H1 (cell line): ENCODE results near the gene ATP5ME. TPM values are rescaled to one million over a fixed set of nuclear protein-coding genes. Genes with fewer than 3 reads are reported as not detected.

ENCODE experiments used
- CTCF ChIA-PET: fragments of 300-600 bp; sonication (Branson Sonifier 250); formaldehyde crosslinking; loops from one replicate; lab custom pipeline; 2021; ENCODE audit not compliant: partially characterized antibody; lab: Charles Lee
- POLR2A ChIA-PET: fragments of 300-600 bp; sonication (Branson Sonifier 250); formaldehyde crosslinking; loops from one replicate; lab custom pipeline; 2021; ENCODE audit warnings: inconsistent platforms; ENCODE audit not compliant: partially characterized antibody; lab: Charles Lee
- DNase-seq, 2 experiments: peaks; one replicate each; pipeline versions ENCODE4 v3.0.0 to v3.0.0-alpha.2; 2010 to 2022; ENCODE audit warnings: low spot score in 2 of 2, low read depth in 1 of 2, mixed read lengths in 1 of 2
- FAIRE-seq: peaks from 2 replicates; lab custom pipeline; 2011; peaks lifted over from hg19 to GRCh38; lab: Jason Lieb, UNC
- H2AFZ ChIP-seq: 2 replicates; pipeline ENCODE4 v1.8.1; 2012; ENCODE audit warnings: low read length, inconsistent platforms
- H2AK5ac ChIP-seq: 2 replicates; pipeline ENCODE4 v1.6.1; 2013; ENCODE audit warnings: low read depth, low read length
- H2BK120ac ChIP-seq: replicated peaks from 2 replicates; pipeline ENCODE3; 2013; ENCODE audit warnings: low read depth, low read length, inconsistent platforms
- H2BK12ac ChIP-seq: 2 replicates; pipeline ENCODE4 v1.6.1; 2013; ENCODE audit warnings: low read depth, low read length
- H2BK15ac ChIP-seq: 2 replicates; pipeline ENCODE4 v1.6.1; 2013; ENCODE audit warnings: low read length
- H2BK20ac ChIP-seq: 2 replicates; pipeline ENCODE4 v1.6.1; 2013; ENCODE audit warnings: low read length
- H2BK5ac ChIP-seq: 2 replicates; pipeline ENCODE4 v1.6.1; 2013; ENCODE audit warnings: low read depth, low read length
- H3K14ac ChIP-seq: 2 replicates; pipeline ENCODE4 v1.6.1; 2013; ENCODE audit warnings: inconsistent platforms; ENCODE audit not compliant: insufficient read length
- H3K18ac ChIP-seq: 2 replicates; pipeline ENCODE4 v1.6.1; 2013; ENCODE audit warnings: low read length; ENCODE audit errors: extremely low read depth
- H3K23ac ChIP-seq: 2 replicates; pipeline ENCODE4 v1.6.1; 2013; ENCODE audit warnings: inconsistent platforms; ENCODE audit not compliant: insufficient read length
- H3K23me2 ChIP-seq: 2 replicates; pipeline ENCODE4 v1.6.1; 2013; ENCODE audit warnings: low read depth, low read length
- H3K27ac ChIP-seq: 2 replicates; pipeline ENCODE4 v1.6.1; 2011; ENCODE audit warnings: low read depth, low read length, inconsistent platforms
- H3K27me3 ChIP-seq, 4 experiments: replicated peaks in 1 of 4; 1 replicate in 1 of 4; 2 replicates in 3 of 4; pipeline versions ENCODE4 v1.6.1 to v1.8.1; 2011 to 2013; ENCODE audit warnings: low read length in 3 of 4, mild to moderate bottlenecking in 3 of 4, inconsistent platforms in 2 of 4, mixed read lengths in 2 of 4, moderate library complexity in 1 of 4; ENCODE audit not compliant: control insufficient read depth in 3 of 4, insufficient read depth in 3 of 4; ENCODE audit errors: extremely low read depth in 1 of 4
- H3K36me3 ChIP-seq, 4 experiments: 2 replicates each; pipeline versions ENCODE4 v1.6.1 to v1.8.1; 2011 to 2013; ENCODE audit warnings: mild to moderate bottlenecking in 4 of 4, low read length in 3 of 4, moderate library complexity in 2 of 4, control low read depth in 1 of 4, inconsistent platforms in 1 of 4; ENCODE audit not compliant: insufficient read depth in 4 of 4, control insufficient read depth in 2 of 4
- H3K4ac ChIP-seq: replicated peaks from 2 replicates; pipeline ENCODE3; 2013; ENCODE audit warnings: low read length, low read depth, mixed read lengths, inconsistent platforms; ENCODE audit not compliant: insufficient read length
- H3K4me1 ChIP-seq, 4 experiments: replicated peaks in 1 of 4; 1 replicate in 1 of 4; 2 replicates in 3 of 4; pipeline versions ENCODE4 v1.6.1 to v1.8.1; 2011 to 2013; ENCODE audit warnings: low read length in 3 of 4, inconsistent platforms in 2 of 4, mixed read lengths in 1 of 4; ENCODE audit not compliant: insufficient read depth in 4 of 4, control insufficient read depth in 3 of 4
- H3K4me2 ChIP-seq, 2 experiments: 2 replicates each; pipeline versions ENCODE4 v1.6.1 to v1.8.1; 2011 to 2013; ENCODE audit warnings: low read depth in 2 of 2, low read length in 2 of 2, control low read depth in 1 of 2, inconsistent platforms in 1 of 2, mild to moderate bottlenecking in 1 of 2; ENCODE audit not compliant: insufficient read depth in 1 of 2
- H3K4me3 ChIP-seq, 4 experiments: fragments of 200-600, 300-600 bp in 1 of 4; sonication (generic), shearing (Covaris generic), sonication (Bioruptor Twin) in 1 of 4; 2 replicates each; pipeline versions ENCODE4 v1.5.1 to v1.8.1; 2011 to 2016; ENCODE audit warnings: low read length in 4 of 4, low read depth in 3 of 4, control low read depth in 2 of 4, inconsistent platforms in 2 of 4, mild to moderate bottlenecking in 2 of 4, mixed read lengths in 1 of 4, moderate library complexity in 1 of 4; ENCODE audit not compliant: insufficient read depth in 2 of 4; ENCODE audit errors: extremely low read depth in 1 of 4
- H3K56ac ChIP-seq: replicated peaks from 2 replicates; pipeline ENCODE3; 2013; ENCODE audit warnings: low read depth, mild to moderate bottlenecking, mixed read lengths, low read length, inconsistent platforms; ENCODE audit not compliant: insufficient read length
- H3K79me1 ChIP-seq: 2 replicates; pipeline ENCODE4 v1.6.1; 2013; ENCODE audit warnings: low read depth, low read length, control low read depth
- H3K79me2 ChIP-seq, 2 experiments: 2 replicates each; pipeline versions ENCODE4 v1.6.1 to v1.8.1; 2012 to 2013; ENCODE audit warnings: low read length in 2 of 2, mild to moderate bottlenecking in 2 of 2, inconsistent platforms in 1 of 2; ENCODE audit not compliant: insufficient read depth in 2 of 2, control insufficient read depth in 1 of 2
- H3K9ac ChIP-seq, 4 experiments: replicated peaks in 1 of 4; 1 replicate in 1 of 4; 2 replicates in 3 of 4; pipeline versions ENCODE4 v1.6.1 to v1.8.1; 2011 to 2013; ENCODE audit warnings: low read depth in 3 of 4, low read length in 3 of 4, control low read depth in 2 of 4, mild to moderate bottlenecking in 2 of 4, moderate library complexity in 2 of 4, inconsistent platforms in 1 of 4; ENCODE audit errors: extremely low read depth in 1 of 4
- H3K9me3 ChIP-seq, 2 experiments: 2 replicates each; pipeline versions ENCODE4 v1.6.1 to v1.8.1; 2012 to 2013; ENCODE audit warnings: mild to moderate bottlenecking in 2 of 2, moderate library complexity in 2 of 2, control low read depth in 1 of 2, inconsistent platforms in 1 of 2, low read depth in 1 of 2, low read length in 1 of 2, mixed read lengths in 1 of 2; ENCODE audit not compliant: insufficient read depth in 2 of 2
- H4K20me1 ChIP-seq, 2 experiments: replicated peaks in 1 of 2; 2 replicates each; pipeline versions ENCODE3 to v1.8.1; 2011 to 2013; ENCODE audit warnings: inconsistent platforms in 2 of 2, low read length in 2 of 2, mild to moderate bottlenecking in 1 of 2; ENCODE audit not compliant: insufficient read depth in 2 of 2, control insufficient read depth in 1 of 2
- H4K5ac ChIP-seq: 2 replicates; pipeline ENCODE4 v1.6.1; 2013; ENCODE audit warnings: low read length, low read depth, mixed read lengths, inconsistent platforms; ENCODE audit not compliant: insufficient read length
- H4K8ac ChIP-seq: 2 replicates; pipeline ENCODE4 v1.8.0; 2013; ENCODE audit warnings: mild to moderate bottlenecking, moderate library complexity, low read length, inconsistent platforms; ENCODE audit not compliant: insufficient read depth; ENCODE audit errors: extremely low read depth
- H4K91ac ChIP-seq: replicated peaks from 2 replicates; pipeline ENCODE3; 2013; ENCODE audit warnings: low read length, mixed read lengths, inconsistent platforms; ENCODE audit not compliant: insufficient read length
- KDM5A ChIP-seq: fragments of 200-600 bp; IDR thresholded peaks from 2 replicates; pipeline ENCODE4 v1.7.1; 2012; ENCODE audit warnings: mild to moderate bottlenecking, low read length, inconsistent platforms, mixed read lengths
- WGBS, 2 experiments: shearing (Covaris generic) in 1 of 2; methylation state at CpG; one replicate each; pipeline versions ENCODE4 v1.1.6 to v1.1.7; 2013 to 2015; ENCODE audit warnings: low lambda C conversion rate in 2 of 2, mixed read lengths in 2 of 2, inconsistent platforms in 1 of 2, low coverage in 1 of 2, missing lambda C conversion rate in 1 of 2; ENCODE audit not compliant: insufficient replicate concordance in 2 of 2, insufficient coverage in 1 of 2, insufficient read length in 1 of 2; ENCODE audit errors: extremely low coverage in 1 of 2, missing lambda C conversion rate in 1 of 2; 5-methylcytosine and 5-hydroxymethylcytosine counted together
- polyA plus RNA-seq, 7 experiments: library from polyadenylated mRNA; depleted of rRNA in 3 of 7; stranded (reverse) in 5 of 7; unstranded in 2 of 7; fragments of >200 nt in 5 of 7; fragments of 200-250 nt in 2 of 7; gene quantifications; 1 replicate in 5 of 7; 2 replicates in 1 of 7; 4 replicates in 1 of 7; pipeline versions ENCODE4 v1.2.1 to v1.2.3, GENCODE V29; 2011 to 2013; ENCODE audit warnings: missing spikeins in 2 of 7, mixed read lengths in 2 of 7
- total RNA-seq: library from RNA; stranded (reverse); fragmentation: NEBNext Ultra II Directional; extraction: Animal tissue kit (Norgen Biotek cat#: 25700); gene quantifications from 2 replicates; pipeline ENCODE4 v1.2.1, GENCODE V29; 2021
- TF ChIP-seq, protein P1 (sequence below): IDR thresholded peaks from 2 replicates; pipeline ENCODE4 v1.6.1; 2012; ENCODE audit warnings: inconsistent platforms

ATP5ME gene
- total and polyA plus RNA-seq, 2 of the 8 experiments (the other 6 are each of a cell fraction or from before 2014, with no cell fraction given): 375 to 450 TPM

DNA sequence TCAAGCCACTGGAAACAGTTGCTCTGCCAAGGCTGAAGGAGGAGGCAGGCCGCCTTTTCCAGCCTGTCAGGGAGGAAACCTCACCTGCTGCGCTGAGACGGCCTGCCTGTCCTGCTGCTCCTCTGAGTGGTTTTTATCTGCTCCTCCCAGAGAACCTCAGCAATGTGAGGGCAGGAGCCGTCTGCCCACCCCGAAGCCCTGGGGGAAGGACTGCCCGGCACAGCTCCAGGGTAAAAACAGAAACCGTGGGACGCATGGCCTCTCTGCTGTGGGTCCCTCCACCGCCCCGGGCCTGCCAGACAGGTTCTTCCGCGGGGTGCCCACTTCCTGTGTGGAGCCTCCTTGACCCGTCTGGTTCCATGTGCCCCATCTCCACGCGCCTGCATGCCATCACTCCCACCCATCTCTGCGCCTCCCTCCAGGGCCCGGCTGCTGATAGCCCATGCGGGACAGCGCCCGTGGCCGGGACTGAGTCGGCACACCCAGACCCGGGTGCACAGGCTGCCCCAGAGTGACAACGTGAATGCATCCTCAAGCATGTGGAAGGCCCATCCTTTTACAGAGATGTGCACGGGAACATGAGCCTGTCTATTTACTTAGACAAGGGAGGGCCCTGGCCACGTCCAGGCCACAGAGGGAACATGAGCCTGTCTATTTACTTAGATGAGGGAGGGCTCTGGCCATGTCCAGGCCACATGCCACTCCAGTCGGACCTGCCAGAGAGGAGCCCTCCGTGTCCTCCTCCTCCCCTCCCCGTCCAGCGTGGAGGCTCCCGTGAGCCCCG, 18.9 kb upstream of the ATP5ME start:
- Histone ChIP-seq H2BK15ac (peak overlapping the region; percentile 95; the same call in 1 of the 2 replicates), H2AFZ (peak overlapping the region; percentile 28; the same call in 1 of the 2 replicates), H4K8ac (peak overlapping the region; percentile 59)
- FAIRE-seq: no peak
- TF ChIP-seq KDM5A: no peak
- TF ChIP-seq, protein P1, sequence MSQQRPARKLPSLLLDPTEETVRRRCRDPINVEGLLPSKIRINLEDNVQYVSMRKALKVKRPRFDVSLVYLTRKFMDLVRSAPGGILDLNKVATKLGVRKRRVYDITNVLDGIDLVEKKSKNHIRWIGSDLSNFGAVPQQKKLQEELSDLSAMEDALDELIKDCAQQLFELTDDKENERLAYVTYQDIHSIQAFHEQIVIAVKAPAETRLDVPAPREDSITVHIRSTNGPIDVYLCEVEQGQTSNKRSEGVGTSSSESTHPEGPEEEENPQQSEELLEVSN: peak; percentile 33; the same call in 1 of the 2 replicates
- TF ChIP-seq, all 59 proteins: peak for 1
- H3K23ac ChIP-seq: no peak overlapping the region
- no peak overlapping the region; the same call in 1 of the 2 replicates for H3K18ac ChIP-seq
- H3K23me2 ChIP-seq: peaks cover 8% of the 10 kb centered on the region; the same call in 1 of the 2 replicates
- no peaks in the 10 kb centered on the region for H3K36me3 ChIP-seq
- H4K91ac ChIP-seq: peak overlapping the region; percentile 62
- H3K14ac ChIP-seq: no peak overlapping the region
- peak overlapping the region; percentile 0; the same call in 1 of the 2 replicates for H2BK20ac ChIP-seq
- no peak overlapping the region for H3K4ac ChIP-seq
- no peak overlapping the region for H3K9ac ChIP-seq
- ChIA-PET POLR2A (interaction anchor here (0.7 to 1.7 kb wide), 2 partner anchors 15 to 27 kb away, joined by 3 to 5 read pairs; no protein-coding TSS in a partner anchor), CTCF (interaction anchor here (1.2 to 3.2 kb wide), 3 partner anchors 8 to 73 kb away, joined by 5 to 15 read pairs (median 7); no protein-coding TSS in a partner anchor)
- no peak overlapping the region for H2BK120ac ChIP-seq
- H3K79me2 ChIP-seq: no peaks in the 10 kb centered on the region
- no peak overlapping the region for H3K27ac ChIP-seq
- no peak overlapping the region for H3K56ac ChIP-seq
- H3K4me1 ChIP-seq: peaks cover 0 to 17% (median 8%) of the 10 kb centered on the region in 4 experiments; a peak in 6 of 7 replicates
- H3K4me3 ChIP-seq: no peak overlapping the region
- no peaks in the 10 kb centered on the region for H4K20me1 ChIP-seq
- peaks cover 0 to 4% (median 0%) of the 10 kb centered on the region in 4 experiments; a peak in 1 of 7 replicates for H3K27me3 ChIP-seq
- peak overlapping the region; percentile 30 for H2BK12ac ChIP-seq
- 84% methylated on average over 29 of the region's 32 CpGs; no CpG with 5 or more reads in 1 of the 2 experiments for WGBS, 2 experiments
- no peak overlapping the region for H3K4me2 ChIP-seq
- H3K9me3 ChIP-seq: no peaks in the 10 kb centered on the region
- H3K79me1 ChIP-seq: no peaks in the 10 kb centered on the region
- H2AK5ac ChIP-seq: no peak overlapping the region
- DNase-seq: no peak
- no peak overlapping the region; the same call in 1 of the 2 replicates for H2BK5ac ChIP-seq
- no peak overlapping the region for H4K5ac ChIP-seq
